HFF-Myc (cell line): Measurements from ENCODE around the gene RPUSD4.

Experiments
- DNase-seq: peaks from one replicate; pipeline ENCODE4 v3.0.0-alpha.2; 2011; ENCODE audit warnings: low read depth; ENCODE audit errors: extremely low read depth
- H3K4me3 ChIP-seq: replicated peaks from 2 replicates; pipeline ENCODE4 v1.5.1; 2011; ENCODE audit warnings: low read depth, mild to moderate bottlenecking, control low read depth, low read length
- TF ChIP-seq, protein P1 (sequence below): IDR thresholded peaks from 2 replicates; pipeline ENCODE4 v1.5.1; 2012; ENCODE audit warnings: mild to moderate bottlenecking, low read depth, low read length, control low read depth; ENCODE audit errors: missing control alignments

RPUSD4 gene

DNA sequence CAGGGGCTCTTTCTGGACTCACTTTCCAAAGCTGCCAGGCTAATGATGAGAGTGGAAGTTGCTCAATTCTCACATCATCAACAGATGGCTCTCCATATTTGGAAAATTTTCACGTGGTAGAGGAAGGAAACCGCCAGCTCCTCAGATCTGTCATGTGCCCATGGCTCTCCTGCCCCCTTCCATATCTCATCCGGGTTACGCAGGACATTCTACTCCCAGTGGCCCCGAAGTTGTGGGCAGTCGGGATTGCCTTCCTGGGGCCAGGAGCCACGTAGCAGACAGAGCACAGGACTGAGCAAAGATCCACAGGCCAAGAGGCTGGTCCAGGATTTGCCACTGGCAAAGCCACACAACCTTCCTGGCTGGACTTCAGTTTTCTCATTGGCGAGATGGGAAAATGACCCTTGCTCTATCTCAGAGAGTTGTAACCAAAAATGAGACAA lies 38.8 kb downstream of the RPUSD4 start:
- DNase-seq = no peak
- TF ChIP-seq, protein P1, sequence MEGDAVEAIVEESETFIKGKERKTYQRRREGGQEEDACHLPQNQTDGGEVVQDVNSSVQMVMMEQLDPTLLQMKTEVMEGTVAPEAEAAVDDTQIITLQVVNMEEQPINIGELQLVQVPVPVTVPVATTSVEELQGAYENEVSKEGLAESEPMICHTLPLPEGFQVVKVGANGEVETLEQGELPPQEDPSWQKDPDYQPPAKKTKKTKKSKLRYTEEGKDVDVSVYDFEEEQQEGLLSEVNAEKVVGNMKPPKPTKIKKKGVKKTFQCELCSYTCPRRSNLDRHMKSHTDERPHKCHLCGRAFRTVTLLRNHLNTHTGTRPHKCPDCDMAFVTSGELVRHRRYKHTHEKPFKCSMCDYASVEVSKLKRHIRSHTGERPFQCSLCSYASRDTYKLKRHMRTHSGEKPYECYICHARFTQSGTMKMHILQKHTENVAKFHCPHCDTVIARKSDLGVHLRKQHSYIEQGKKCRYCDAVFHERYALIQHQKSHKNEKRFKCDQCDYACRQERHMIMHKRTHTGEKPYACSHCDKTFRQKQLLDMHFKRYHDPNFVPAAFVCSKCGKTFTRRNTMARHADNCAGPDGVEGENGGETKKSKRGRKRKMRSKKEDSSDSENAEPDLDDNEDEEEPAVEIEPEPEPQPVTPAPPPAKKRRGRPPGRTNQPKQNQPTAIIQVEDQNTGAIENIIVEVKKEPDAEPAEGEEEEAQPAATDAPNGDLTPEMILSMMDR = no peak
- H3K4me3 ChIP-seq = no peak overlapping the region

DNA sequence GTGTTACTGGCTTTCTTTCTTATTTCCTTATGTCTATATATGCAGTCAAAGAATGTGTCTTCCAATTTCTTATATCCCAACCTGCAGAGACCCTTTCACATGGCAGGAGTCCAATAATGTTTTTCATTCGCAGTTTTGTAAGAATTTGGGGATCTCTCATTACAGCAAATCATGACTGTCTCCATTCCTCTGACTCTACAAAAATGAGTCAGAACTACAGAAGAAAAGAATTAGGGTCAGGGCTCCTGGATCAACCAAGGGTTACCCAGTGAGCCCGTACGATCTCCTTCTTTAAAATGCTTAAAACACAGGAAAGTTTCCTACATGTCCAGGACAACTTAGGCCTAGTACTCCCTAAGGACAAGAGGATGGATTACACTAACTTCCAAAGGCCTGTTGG lies 42.2 kb downstream of the RPUSD4 start:
- TF ChIP-seq, protein P1 = no peak
- no peak overlapping the region for H3K4me3 ChIP-seq
- no peak for DNase-seq

DNA sequence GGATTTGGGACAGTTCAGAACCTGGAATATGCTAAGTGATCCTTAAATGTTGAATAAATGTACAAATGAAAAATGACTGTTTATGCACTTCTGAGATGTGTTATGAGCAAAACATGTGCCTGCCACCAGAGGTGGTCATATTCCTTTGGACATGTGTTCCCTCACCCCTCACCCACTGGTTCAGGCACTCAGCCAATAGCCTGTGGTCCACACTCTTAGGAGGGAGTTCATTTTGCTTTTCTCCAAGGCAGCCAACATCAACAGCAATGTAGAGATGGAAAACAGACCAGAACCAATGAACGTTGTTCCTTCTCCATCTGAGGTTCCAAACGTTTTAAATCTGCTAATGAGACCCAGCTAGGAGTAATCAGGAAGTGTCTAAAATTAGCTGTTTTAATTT lies 44.0 kb downstream of the RPUSD4 start:
- TF ChIP-seq, protein P1 = no peak
- H3K4me3 ChIP-seq = no peak overlapping the region
- no peak for DNase-seq

DNA sequence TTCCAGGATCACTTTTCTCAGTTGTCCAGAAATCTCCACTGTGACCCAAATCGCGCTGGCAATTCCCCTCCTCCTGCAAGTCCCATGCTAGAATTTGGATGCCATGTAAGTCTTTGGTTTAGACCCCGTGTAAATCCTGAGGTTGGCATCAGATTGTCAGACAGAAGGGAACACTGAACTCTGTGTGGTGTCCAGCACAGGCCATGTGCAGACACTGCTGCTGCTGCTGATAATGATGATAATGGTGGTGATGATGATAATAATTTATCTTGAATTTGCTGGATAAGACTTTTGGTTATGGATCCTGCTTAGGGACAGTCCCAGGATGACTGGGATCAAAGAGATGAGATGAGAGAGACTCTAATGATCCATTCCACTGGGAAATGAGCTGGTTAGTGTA lies 45.0 kb downstream of the RPUSD4 start:
- H3K4me3 ChIP-seq = no peak overlapping the region
- TF ChIP-seq, protein P1 = no peak
- DNase-seq = no peak

DNA sequence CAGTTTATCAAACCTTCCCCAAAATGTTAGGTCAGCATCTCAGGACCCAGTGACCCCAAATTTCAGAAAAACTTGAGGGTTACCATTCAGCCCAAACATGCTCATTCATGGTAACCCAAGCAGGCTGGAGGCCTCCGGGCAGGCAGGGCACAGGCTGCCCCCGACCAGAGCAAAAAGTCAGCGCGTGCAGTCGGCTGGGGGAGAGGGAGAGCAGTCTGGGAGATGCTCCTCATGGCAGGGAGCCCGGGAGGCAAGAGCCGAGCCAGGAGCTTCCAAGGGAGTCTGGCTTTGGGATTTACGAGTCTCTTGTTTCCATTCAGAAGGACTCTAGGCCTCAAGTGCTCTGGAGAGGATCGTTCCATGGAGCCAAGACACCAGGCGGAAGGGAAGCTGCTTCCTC lies 45.7 kb downstream of the RPUSD4 start:
- TF ChIP-seq, protein P1 = no peak
- DNase-seq = no peak
- H3K4me3 ChIP-seq = no peak overlapping the region

DNA sequence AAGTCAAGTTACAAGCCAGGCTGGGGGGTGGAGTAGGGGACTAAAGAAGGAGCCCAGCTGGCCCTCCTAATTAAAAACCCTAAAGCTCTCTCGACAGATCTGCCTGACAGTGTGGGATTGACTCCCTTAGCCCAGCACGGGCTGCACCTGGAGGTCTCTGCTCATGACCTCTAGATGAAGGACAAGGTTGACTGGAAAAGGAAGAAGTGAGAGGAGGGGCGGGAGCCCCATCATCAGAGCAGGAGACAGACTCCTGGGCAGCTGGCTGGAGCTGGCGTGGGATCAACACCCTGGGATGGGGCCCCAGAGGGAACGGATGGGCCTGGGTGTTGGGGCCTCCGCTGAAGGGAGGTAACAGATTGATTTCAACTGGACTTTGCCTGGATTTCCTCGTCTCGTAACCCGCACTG lies 46.1 kb downstream of the RPUSD4 start:
- no peak for DNase-seq
- TF ChIP-seq, protein P1 = no peak
- H3K4me3 ChIP-seq = no peak overlapping the region

DNA sequence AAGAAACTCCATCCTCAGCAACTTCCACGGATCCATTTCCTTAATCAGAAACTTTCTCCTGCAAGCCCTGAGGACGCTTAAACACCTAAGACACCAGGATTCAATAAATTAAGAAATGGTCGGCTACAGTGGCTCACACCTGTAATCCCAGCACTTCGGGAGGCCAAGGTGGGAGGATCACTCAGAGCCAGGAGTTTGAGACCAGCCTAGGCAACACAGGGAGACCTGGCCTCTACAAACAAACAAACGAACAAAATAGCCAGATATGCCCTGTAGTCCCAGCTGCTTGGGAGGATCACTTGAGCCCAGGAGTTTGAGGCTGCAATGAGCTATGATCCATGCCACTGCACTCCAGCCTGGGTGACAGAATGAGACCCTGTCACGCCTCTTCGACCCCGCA lies 46.7 kb downstream of the RPUSD4 start:
- no peak for DNase-seq
- H3K4me3 ChIP-seq = no peak overlapping the region
- TF ChIP-seq, protein P1 = no peak
